H1 (cell line): ENCODE results near the gene DOCK3.
A peak's percentile ranks its signal among the peaks of the same experiment; 100 is the strongest.

ENCODE experiments used
- EP300 ChIP-seq, 2 experiments: IDR thresholded peaks; 1 replicate in 1 of 2; 2 replicates in 1 of 2; pipeline ENCODE4 v1.6.1; 2011 to 2012; ENCODE audit warnings: low read depth in 2 of 2, low read length in 2 of 2, mild to moderate bottlenecking in 2 of 2, borderline replicate concordance in 1 of 2, inconsistent platforms in 1 of 2, moderate library complexity in 1 of 2
- EZH2 ChIP-seq: fragments of 200-600 bp; sonication (generic); IDR thresholded peaks from 2 replicates; pipeline ENCODE4 v1.7.1; 2012; ENCODE audit warnings: low read depth, mild to moderate bottlenecking, moderate library complexity, low read length, inconsistent platforms; ENCODE audit not compliant: severe bottlenecking
- GTF2F1 ChIP-seq: IDR thresholded peaks from 2 replicates; pipeline ENCODE4 v1.6.1; 2012; ENCODE audit warnings: low read depth, low read length, improper control_type of control experiment, borderline replicate concordance
- JUND ChIP-seq: IDR thresholded peaks from 2 replicates; pipeline ENCODE4 v1.6.1; 2011; ENCODE audit warnings: mild to moderate bottlenecking, improper control_type of control experiment, low read length
- KDM1A ChIP-seq: fragments of 200-600, 300-600 bp; sonication (generic); IDR thresholded peaks from 2 replicates; pipeline ENCODE4 v1.7.1; 2016; ENCODE audit warnings: mild to moderate bottlenecking, low read length, borderline replicate concordance
- POLR2A ChIP-seq, 2 experiments: IDR thresholded peaks; 1 replicate in 1 of 2; 2 replicates in 1 of 2; pipeline ENCODE4 v1.6.1; 2011; ENCODE audit warnings: low read depth in 2 of 2, low read length in 2 of 2, mild to moderate bottlenecking in 2 of 2; ENCODE audit errors: control extremely low read depth in 1 of 2
- SP1 ChIP-seq: IDR thresholded peaks from 2 replicates; pipeline ENCODE4 v1.6.1; 2011; ENCODE audit warnings: low read depth, low read length
- SUZ12 ChIP-seq: fragments of 200-600 bp; sonication (generic); IDR thresholded peaks from 2 replicates; pipeline ENCODE4 v1.6.1; 2012; ENCODE audit warnings: mild to moderate bottlenecking, inconsistent platforms, low read length, moderate library complexity, mixed read lengths
- TBP ChIP-seq: IDR thresholded peaks from 2 replicates; pipeline ENCODE4 v1.6.1; 2011; ENCODE audit warnings: low read depth, low read length, improper control_type of control experiment
- TF ChIP-seq, protein P1 (sequence below): IDR thresholded peaks from 2 replicates; pipeline ENCODE4 v1.6.1; 2012; ENCODE audit warnings: inconsistent platforms
- TF ChIP-seq, protein P2 (sequence below), 3 experiments: IDR thresholded peaks; 1 replicate in 2 of 3; 2 replicates in 1 of 3; pipeline versions ENCODE4 v1.5.1 to v1.6.1; 2011; ENCODE audit warnings: low read length in 3 of 3, mild to moderate bottlenecking in 3 of 3, inconsistent platforms in 2 of 3, low read depth in 1 of 3, moderate library complexity in 1 of 3; ENCODE audit not compliant: insufficient read depth in 1 of 3; ENCODE audit errors: control extremely low read depth in 1 of 3
- TF ChIP-seq, protein P3 (sequence below): IDR thresholded peaks from 2 replicates; pipeline ENCODE4 v1.6.1; 2011; ENCODE audit warnings: low read length, improper control_type of control experiment

DNA sequence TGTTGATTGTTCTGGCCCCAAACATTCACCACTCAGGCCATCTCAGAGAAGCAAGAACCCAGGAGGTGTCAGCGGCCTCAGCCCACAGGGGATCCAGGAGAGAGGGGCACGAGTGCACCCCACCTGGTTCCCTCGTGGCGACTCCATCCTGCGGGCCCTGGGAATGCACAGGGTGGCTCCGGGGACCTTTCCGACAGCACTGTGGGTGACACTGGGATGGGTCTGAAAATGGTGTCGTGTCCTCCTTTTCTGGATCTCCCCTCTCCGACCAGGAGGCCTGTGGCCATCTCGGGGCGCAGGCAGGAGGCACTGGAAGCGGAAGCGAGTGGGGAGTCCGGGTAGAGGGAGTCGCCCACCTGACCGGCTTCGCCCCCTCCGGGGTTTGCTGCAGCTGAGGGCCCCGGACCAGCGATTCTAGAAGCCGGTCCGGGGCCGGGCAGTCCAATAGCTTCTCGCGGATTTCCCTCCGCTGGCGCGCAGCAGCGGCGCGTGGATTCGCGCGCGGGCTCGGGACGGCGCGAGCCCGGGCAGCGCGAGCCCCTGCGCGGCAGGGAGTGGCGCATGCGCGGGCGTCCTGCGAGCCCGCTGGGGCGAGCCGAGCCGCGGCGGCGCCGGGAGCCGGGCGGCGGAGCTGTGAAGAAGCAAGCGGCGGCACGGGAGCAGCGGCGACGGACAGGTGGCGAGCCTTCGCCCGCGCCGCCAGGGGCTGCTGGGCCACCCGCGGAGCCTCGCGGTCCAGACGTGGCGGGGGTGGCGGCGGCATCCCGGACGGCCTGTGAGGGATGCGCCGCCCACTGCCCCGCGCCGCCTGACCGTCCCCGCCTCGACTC, at the start of gene DOCK3:
- TF ChIP-seq EZH2 (peak; percentile 35), SUZ12 (peak; percentile 20; the same call in 1 of the 2 replicates), GTF2F1 (no peak), JUND (no peak), POLR2A (IDR thresholded peaks at IDR 0.05; ENCODE audit: control extremely low read depth in 1 of 2, low read depth in 2 of 2, low read length in 2 of 2) (0 out of 3 replicates have a peak, but pooled peaks of 1 of the 2 experiments have one; percentile 16), EP300 (IDR thresholded peaks at IDR 0.05; ENCODE audit: borderline replicate concordance in 1 of 2, low read depth in 2 of 2, low read length in 2 of 2) (no peak), KDM1A (no peak), TBP (no peak), SP1 (no peak)
- TF ChIP-seq, protein P1, sequence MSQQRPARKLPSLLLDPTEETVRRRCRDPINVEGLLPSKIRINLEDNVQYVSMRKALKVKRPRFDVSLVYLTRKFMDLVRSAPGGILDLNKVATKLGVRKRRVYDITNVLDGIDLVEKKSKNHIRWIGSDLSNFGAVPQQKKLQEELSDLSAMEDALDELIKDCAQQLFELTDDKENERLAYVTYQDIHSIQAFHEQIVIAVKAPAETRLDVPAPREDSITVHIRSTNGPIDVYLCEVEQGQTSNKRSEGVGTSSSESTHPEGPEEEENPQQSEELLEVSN: peak; percentile 61; the same call in 1 of the 2 replicates
- TF ChIP-seq, protein P2, sequence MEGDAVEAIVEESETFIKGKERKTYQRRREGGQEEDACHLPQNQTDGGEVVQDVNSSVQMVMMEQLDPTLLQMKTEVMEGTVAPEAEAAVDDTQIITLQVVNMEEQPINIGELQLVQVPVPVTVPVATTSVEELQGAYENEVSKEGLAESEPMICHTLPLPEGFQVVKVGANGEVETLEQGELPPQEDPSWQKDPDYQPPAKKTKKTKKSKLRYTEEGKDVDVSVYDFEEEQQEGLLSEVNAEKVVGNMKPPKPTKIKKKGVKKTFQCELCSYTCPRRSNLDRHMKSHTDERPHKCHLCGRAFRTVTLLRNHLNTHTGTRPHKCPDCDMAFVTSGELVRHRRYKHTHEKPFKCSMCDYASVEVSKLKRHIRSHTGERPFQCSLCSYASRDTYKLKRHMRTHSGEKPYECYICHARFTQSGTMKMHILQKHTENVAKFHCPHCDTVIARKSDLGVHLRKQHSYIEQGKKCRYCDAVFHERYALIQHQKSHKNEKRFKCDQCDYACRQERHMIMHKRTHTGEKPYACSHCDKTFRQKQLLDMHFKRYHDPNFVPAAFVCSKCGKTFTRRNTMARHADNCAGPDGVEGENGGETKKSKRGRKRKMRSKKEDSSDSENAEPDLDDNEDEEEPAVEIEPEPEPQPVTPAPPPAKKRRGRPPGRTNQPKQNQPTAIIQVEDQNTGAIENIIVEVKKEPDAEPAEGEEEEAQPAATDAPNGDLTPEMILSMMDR (IDR thresholded peaks at IDR 0.05; ENCODE audit: control extremely low read depth in 1 of 3, insufficient read depth in 1 of 3, low read depth in 1 of 3, low read length in 3 of 3): no peak
- TF ChIP-seq, protein P3, sequence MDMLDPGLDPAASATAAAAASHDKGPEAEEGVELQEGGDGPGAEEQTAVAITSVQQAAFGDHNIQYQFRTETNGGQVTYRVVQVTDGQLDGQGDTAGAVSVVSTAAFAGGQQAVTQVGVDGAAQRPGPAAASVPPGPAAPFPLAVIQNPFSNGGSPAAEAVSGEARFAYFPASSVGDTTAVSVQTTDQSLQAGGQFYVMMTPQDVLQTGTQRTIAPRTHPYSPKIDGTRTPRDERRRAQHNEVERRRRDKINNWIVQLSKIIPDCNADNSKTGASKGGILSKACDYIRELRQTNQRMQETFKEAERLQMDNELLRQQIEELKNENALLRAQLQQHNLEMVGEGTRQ: no peak
